ENCODE results near the gene ALDH1L1. TPM values are rescaled to one million over a fixed set of nuclear protein-coding genes. Genes with fewer than 3 reads are reported as not detected.
A peak's percentile ranks its signal among the peaks of the same experiment; 100 is the strongest.

ALDH1L1 gene
- total RNA-seq, 4 donors from 2014 or later, result 43.5 to 108 (median 69.0) TPM

- Histone ChIP-seq H3K27me3 (no peaks in the 10 kb centered on the region), H3K36me3 (peaks cover 0 to 4% of the 10 kb centered on the region in 2 donors), H3K9me3 (no peaks in the 10 kb centered on the region), H3K4me1 (no peaks in the 10 kb centered on the region), H3K27ac (no peak overlapping the region), H3K4me3 (no peak overlapping the region)
- peak; percentile 1 to 4 for DNase-seq
- in situ Hi-C loops (cut with MboI; ENCODE audit: low sequenced_read_pairs in 4 of 4) (loop anchor here in 1 of 4 donors (25.0 kb wide), 1 partner anchor 260 kb away; the partner anchor contains the start of gene CFAP100), intact Hi-C loops (cut with DNase I; ENCODE audit: low total_unique reads) (no loop called here)
- TF ChIP-seq POLR2A (IDR thresholded peaks at IDR 0.05) (no peak), CTCF (IDR thresholded peaks at IDR 0.05 in 4 of 5, conservative IDR thresholded peaks at IDR 0.05 in 1 of 5) (no peak)
- no peak for ATAC-seq
These were observed 52.9 kb downstream of the ALDH1L1 start for GRCh38 chr3:126127452-126127851.

GRCh38 chr3:126126811-126127431 lies 53.5 kb downstream of the ALDH1L1 start:
- DNase-seq, result peak; percentile 0 to 2
- no peak for ATAC-seq
- in situ Hi-C loops (cut with MboI; ENCODE audit: low sequenced_read_pairs in 4 of 4), result loop anchor here in 1 of 4 donors (25.0 kb wide), 1 partner anchor 260 kb away; the partner anchor contains the start of gene CFAP100
- no peaks in the 10 kb centered on the region for H3K9me3 ChIP-seq
- H3K36me3 ChIP-seq, result peaks cover 0 to 4% of the 10 kb centered on the region in 2 donors
- TF ChIP-seq POLR2A (IDR thresholded peaks at IDR 0.05) (no peak), CTCF (IDR thresholded peaks at IDR 0.05 in 4 of 5, conservative IDR thresholded peaks at IDR 0.05 in 1 of 5) (no peak)
- no peak overlapping the region for H3K4me3 ChIP-seq
- intact Hi-C loops (cut with DNase I; ENCODE audit: low total_unique reads), result no loop called here
- no peaks in the 10 kb centered on the region for H3K27me3 ChIP-seq
- H3K4me1 ChIP-seq, result no peaks in the 10 kb centered on the region
- no peak overlapping the region for H3K27ac ChIP-seq

GRCh38 chr3:126126286-126126685 lies 54.1 kb downstream of the ALDH1L1 start:
- Histone ChIP-seq H3K27me3 (no peaks in the 10 kb centered on the region), H3K4me1 (no peaks in the 10 kb centered on the region), H3K9me3 (no peaks in the 10 kb centered on the region), H3K4me3 (no peak overlapping the region), H3K36me3 (peaks cover 0 to 4% of the 10 kb centered on the region in 2 donors), H3K27ac (no peak overlapping the region)
- intact Hi-C loops (cut with DNase I; ENCODE audit: low total_unique reads) (no loop called here), in situ Hi-C loops (cut with MboI; ENCODE audit: low sequenced_read_pairs in 4 of 4) (loop anchor here in 1 of 4 donors (25.0 kb wide), 1 partner anchor 261 kb away; the partner anchor contains the start of gene CFAP100)
- TF ChIP-seq CTCF (IDR thresholded peaks at IDR 0.05 in 4 of 5, conservative IDR thresholded peaks at IDR 0.05 in 1 of 5), result no peak
- TF ChIP-seq POLR2A (IDR thresholded peaks at IDR 0.05), result no peak
- DNase-seq (peak in 1 of 2 donors; percentile 0), ATAC-seq (no peak)

GRCh38 chr3:126125781-126126251 lies 54.6 kb downstream of the ALDH1L1 start:
- H3K36me3 ChIP-seq, result peaks cover 0 to 4% of the 10 kb centered on the region in 2 donors
- no peak for TF ChIP-seq CTCF (IDR thresholded peaks at IDR 0.05 in 4 of 5, conservative IDR thresholded peaks at IDR 0.05 in 1 of 5)
- H3K4me3 ChIP-seq, result no peak overlapping the region
- in situ Hi-C loops (cut with MboI; ENCODE audit: low sequenced_read_pairs in 4 of 4), result loop anchor here in 1 of 4 donors (25.0 kb wide), 1 partner anchor 261 kb away; the partner anchor contains the start of gene CFAP100
- H3K4me1 ChIP-seq, result no peaks in the 10 kb centered on the region
- no peaks in the 10 kb centered on the region for H3K9me3 ChIP-seq
- H3K27me3 ChIP-seq, result no peaks in the 10 kb centered on the region
- ATAC-seq (no peak), DNase-seq (peak; percentile 0 to 7)
- intact Hi-C loops (cut with DNase I; ENCODE audit: low total_unique reads), result no loop called here
- H3K27ac ChIP-seq, result no peak overlapping the region
